CD14-positive monocyte (primary cell): ENCODE data around the gene SOX30. TPM values are rescaled to one million over a fixed set of nuclear protein-coding genes. Genes with fewer than 3 reads are reported as not detected.

Experiments used
- DNase-seq, 3 donors: peaks; one replicate each; pipeline ENCODE4 v3.0.0-alpha.2; 2011 to 2022
- H2AFZ ChIP-seq: 2 replicates; pipeline ENCODE4 v1.6.0; 2012; ENCODE audit warnings: mild to moderate bottlenecking, low read depth, low read length, inconsistent platforms; ENCODE audit not compliant: insufficient read depth, poor library complexity, severe bottlenecking
- H3K27ac ChIP-seq, 2 donors: 1 replicate in 1 of 2; 2 replicates in 1 of 2; pipeline ENCODE4 v1.5.1; 2012 to 2013; ENCODE audit warnings: low read length in 2 of 2, control low read depth in 1 of 2, inconsistent platforms in 1 of 2, low read depth in 1 of 2, mild to moderate bottlenecking in 1 of 2
- H3K27me3 ChIP-seq, 2 donors: one replicate each; pipeline versions ENCODE4 v1.6.0 to v1.6.1; 2011 to 2013; ENCODE audit warnings: low read length in 2 of 2; ENCODE audit not compliant: control insufficient read depth in 2 of 2, insufficient read depth in 2 of 2
- H3K36me3 ChIP-seq, 2 donors: replicated peaks in 1 of 2; 1 replicate in 1 of 2; 2 replicates in 1 of 2; pipeline versions ENCODE4 v1.5.1 to v1.6.1; 2012 to 2013; ENCODE audit warnings: low read length in 2 of 2, control low read depth in 1 of 2, inconsistent platforms in 1 of 2, mild to moderate bottlenecking in 1 of 2; ENCODE audit not compliant: insufficient read depth in 2 of 2, control insufficient read depth in 1 of 2
- H3K4me1 ChIP-seq, 2 donors: 1 replicate in 1 of 2; 2 replicates in 1 of 2; pipeline versions ENCODE4 v1.5.1 to v1.6.1; 2012 to 2013; ENCODE audit warnings: low read length in 2 of 2, control low read depth in 1 of 2, inconsistent platforms in 1 of 2, mild to moderate bottlenecking in 1 of 2, moderate library complexity in 1 of 2; ENCODE audit not compliant: insufficient read depth in 2 of 2, control insufficient read depth in 1 of 2
- H3K4me2 ChIP-seq: replicated peaks from 2 replicates; pipeline ENCODE3; 2012; ENCODE audit warnings: low read length, moderate library complexity, mild to moderate bottlenecking; ENCODE audit not compliant: poor library complexity, severe bottlenecking; ENCODE audit errors: extremely low read depth
- H3K4me3 ChIP-seq, 3 experiments: fragments of 200-600 bp in 1 of 3; sonication (generic) in 1 of 3; replicated peaks in 1 of 3; 1 replicate in 2 of 3; 2 replicates in 1 of 3; pipeline ENCODE4 v1.5.1; 2011 to 2013; ENCODE audit warnings: low read length in 3 of 3, mild to moderate bottlenecking in 3 of 3, control low read depth in 2 of 3, low read depth in 2 of 3, inconsistent platforms in 1 of 3, moderate library complexity in 1 of 3
- H3K79me2 ChIP-seq: 2 replicates; pipeline ENCODE4 v1.6.0; 2012; ENCODE audit warnings: mild to moderate bottlenecking, control low read depth, inconsistent platforms, low read length, moderate library complexity; ENCODE audit not compliant: insufficient read depth
- H3K9ac ChIP-seq: 2 replicates; pipeline ENCODE4 v1.6.0; 2017; ENCODE audit warnings: low read length, mild to moderate bottlenecking; ENCODE audit not compliant: insufficient read depth, poor library complexity, severe bottlenecking
- H3K9me3 ChIP-seq, 2 donors: replicated peaks in 1 of 2; 1 replicate in 1 of 2; 2 replicates in 1 of 2; pipeline versions ENCODE4 v1.5.1 to v1.6.1; 2012 to 2013; ENCODE audit warnings: low read length in 2 of 2, control low read depth in 1 of 2; ENCODE audit not compliant: control insufficient read depth in 1 of 2, insufficient read depth in 1 of 2
- H4K20me1 ChIP-seq: 2 replicates; pipeline ENCODE4 v1.6.0; 2012; ENCODE audit warnings: mild to moderate bottlenecking, low read length, control low read depth, moderate library complexity; ENCODE audit not compliant: insufficient read depth
- H3K27ac Mint-ChIP-seq, 7 donors: one replicate each; pipeline ENCODE4 v1.8.0; 2020; ENCODE audit warnings: mild to moderate bottlenecking in 7 of 7, mixed read lengths in 7 of 7, moderate library complexity in 6 of 7, inconsistent platforms in 2 of 7
- H3K27me3 Mint-ChIP-seq, 3 donors: one replicate each; pipeline ENCODE4 v1.8.0; 2021 to 2022; ENCODE audit warnings: low read depth in 3 of 3, mild to moderate bottlenecking in 3 of 3, mixed read lengths in 3 of 3, moderate library complexity in 3 of 3, inconsistent platforms in 1 of 3
- H3K36me3 Mint-ChIP-seq, 2 donors: one replicate each; pipeline ENCODE4 v1.8.0; 2020; ENCODE audit warnings: mixed read lengths in 2 of 2, inconsistent platforms in 1 of 2, mild to moderate bottlenecking in 1 of 2
- H3K4me1 Mint-ChIP-seq: one replicate; pipeline ENCODE4 v1.8.0; 2020; ENCODE audit warnings: mild to moderate bottlenecking, mixed read lengths
- H3K4me3 Mint-ChIP-seq, 2 donors: one replicate each; pipeline ENCODE4 v1.8.0; 2020; ENCODE audit warnings: mild to moderate bottlenecking in 2 of 2, mixed read lengths in 2 of 2, moderate library complexity in 1 of 2
- H3K9me3 Mint-ChIP-seq, 7 donors: one replicate each; pipeline ENCODE4 v1.8.0; 2020 to 2022; ENCODE audit warnings: mixed read lengths in 7 of 7, mild to moderate bottlenecking in 6 of 7, moderate library complexity in 6 of 7, inconsistent platforms in 2 of 7
- CTCF ChIP-seq: fragments of 200-600 bp; IDR thresholded peaks from one replicate; pipeline ENCODE4 v1.8.0; 2022; ENCODE audit warnings: antibody characterized with exemption, mild to moderate bottlenecking
- WGBS: methylation state at CpG from one replicate; pipeline ENCODE4 v1.1.5; 2013; ENCODE audit warnings: missing lambda C conversion rate; ENCODE audit not compliant: insufficient coverage; 5-methylcytosine and 5-hydroxymethylcytosine counted together
- intact Hi-C, 2 donors: fragments of 100-400 bp; cut with micrococcal nuclease; formaldehyde crosslinking; loops; one replicate each; pipeline versions ENCODE4 v1.15.0 to v1.15.1; 2023
- polyA plus RNA-seq, 3 donors: library from polyadenylated mRNA; depleted of rRNA in 1 of 3; unstranded in 2 of 3; stranded (reverse) in 1 of 3; fragments of 300-500 nt in 2 of 3; fragments of >200 nt in 1 of 3; fragmentation: Illumina TruSeq in 2 of 3; gene quantifications; 1 replicate in 2 of 3; 2 replicates in 1 of 3; pipeline ENCODE4 v1.2.3, GENCODE V29; 2012 to 2021

Gene SOX30
- polyA plus RNA-seq, 3 donors, result 0.03 to 0.22 (median 0.12) TPM

DNA sequence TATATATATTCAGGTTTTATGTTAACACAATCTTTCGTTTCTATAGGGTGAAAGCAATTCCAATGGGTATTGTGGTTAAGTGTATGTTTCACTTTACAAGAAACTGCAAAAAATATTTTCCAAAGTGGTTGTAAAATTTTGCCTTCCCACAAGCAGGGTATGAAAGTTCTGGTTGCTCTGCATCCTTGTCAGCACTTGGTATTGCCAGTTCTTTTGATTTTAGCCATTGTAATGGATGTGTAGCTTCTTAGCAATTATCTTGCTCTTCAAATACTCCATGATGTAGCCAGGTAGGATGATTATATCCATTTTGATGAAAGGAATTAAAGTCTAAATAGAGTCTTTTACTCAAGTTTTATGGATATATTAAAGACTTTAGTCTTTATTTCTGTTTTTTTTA lies 67.6 kb downstream of the SOX30 start:
- H3K36me3 ChIP-seq, result no peaks in the 10 kb centered on the region
- H4K20me1 ChIP-seq, result no peaks in the 10 kb centered on the region
- H3K27ac Mint-ChIP-seq, result no peak overlapping the region
- peaks cover 0 to 3% (median 2%) of the 10 kb centered on the region in 3 donors for H3K27me3 Mint-ChIP-seq
- H3K9ac ChIP-seq, result no peak overlapping the region
- no peaks in the 10 kb centered on the region for H3K9me3 Mint-ChIP-seq
- H3K4me1 Mint-ChIP-seq, result peaks cover 14% of the 10 kb centered on the region
- no peaks in the 10 kb centered on the region for H3K27me3 ChIP-seq
- H3K79me2 ChIP-seq, result no peaks in the 10 kb centered on the region
- intact Hi-C loops, result no loop called here
- H2AFZ ChIP-seq, result no peak overlapping the region
- peaks cover 13 to 18% of the 10 kb centered on the region in 2 donors for H3K4me1 ChIP-seq
- H3K4me3 Mint-ChIP-seq, result no peak overlapping the region
- no peak for TF ChIP-seq CTCF
- no peak for DNase-seq
- H3K36me3 Mint-ChIP-seq, result no peaks in the 10 kb centered on the region
- H3K9me3 ChIP-seq, result no peaks in the 10 kb centered on the region
- no CpG with 5 or more reads among the region's 1 CpG for WGBS
- H3K4me3 ChIP-seq, result no peak overlapping the region
- no peak overlapping the region for H3K4me2 ChIP-seq
- H3K27ac ChIP-seq, result no peak overlapping the region

GRCh38 chr5:157582731-157583620 lies 69.3 kb downstream of the SOX30 start:
- peaks cover 0 to 2% (median 0%) of the 10 kb centered on the region in 3 donors for H3K27me3 Mint-ChIP-seq
- no peak overlapping the region for H3K9ac ChIP-seq
- H3K4me2 ChIP-seq, result no peak overlapping the region
- DNase-seq, result peak in 2 of 3 donors; percentile 48 to 80
- WGBS, result 93% methylated on average over 5 of the region's 10 CpGs
- no peaks in the 10 kb centered on the region for H3K27me3 ChIP-seq
- peaks cover 14% of the 10 kb centered on the region for H3K4me1 Mint-ChIP-seq
- intact Hi-C loops, result no loop called here
- H3K36me3 Mint-ChIP-seq, result no peaks in the 10 kb centered on the region
- H4K20me1 ChIP-seq, result no peaks in the 10 kb centered on the region
- H3K9me3 ChIP-seq, result no peaks in the 10 kb centered on the region
- no peak overlapping the region for H2AFZ ChIP-seq
- peak overlapping the region in 2 of 7 donors; percentile 11 to 82 for H3K27ac Mint-ChIP-seq
- no peak overlapping the region for H3K4me3 Mint-ChIP-seq
- H3K79me2 ChIP-seq, result no peaks in the 10 kb centered on the region
- no peak for TF ChIP-seq CTCF
- H3K36me3 ChIP-seq, result no peaks in the 10 kb centered on the region
- no peak overlapping the region for H3K4me3 ChIP-seq
- no peak overlapping the region for H3K27ac ChIP-seq
- peaks cover 13 to 18% of the 10 kb centered on the region in 2 donors for H3K4me1 ChIP-seq
- H3K9me3 Mint-ChIP-seq, result no peaks in the 10 kb centered on the region
